HCT116 (cell line): Measurements from ENCODE around the gene OR52E4. TPM values are rescaled to one million over a fixed set of nuclear protein-coding genes. Genes with fewer than 3 reads are reported as not detected.

Experiments
- ATAC-seq: fragments of 200-7000 bp; cut with Tn5 transposase; 2 replicates; pipeline ENCODE4 v1.9.1; 2020; ENCODE audit warnings: mild to moderate bottlenecking, moderate library complexity
- BruUV-seq: library from RNA; stranded (reverse); fragments of 400-500 nt; replicated peaks from 2 replicates; lab custom pipeline; 2021; lab: Mats Ljungman, UMichigan
- CTCF ChIA-PET: fragments of 300-600 bp; sonication (Branson Sonifier 250); formaldehyde crosslinking; loops from one replicate; lab custom pipeline; 2021; ENCODE audit warnings: antibody characterized with exemption; lab: Charles Lee
- POLR2A ChIA-PET: fragments of 300-600, 350-600 bp; sonication (Branson Sonifier 250); formaldehyde crosslinking; loops from one replicate; lab custom pipeline; 2021; ENCODE audit warnings: antibody characterized with exemption; lab: Charles Lee
- RAD21 ChIA-PET, 2 experiments: fragments of 300-600 bp; sonication (Branson Sonifier 250); formaldehyde crosslinking; loops; one replicate each; lab custom pipeline; 2023; ENCODE audit warnings: low total read pairs in 2 of 2; ENCODE audit not compliant: uncharacterized antibody in 2 of 2, unreplicated experiment in 2 of 2, low non-redundant PET in 1 of 2; lab: Charles Lee
- DNase-seq: peaks from one replicate; pipeline ENCODE4 v3.0.0-alpha.2; 2010; ENCODE audit warnings: low read depth, low spot score
- H2AFZ ChIP-seq: fragments of 200-600 bp; shearing (Covaris generic), sonication (generic); 2 replicates; pipeline ENCODE4 v1.6.1; 2017; ENCODE audit warnings: low read depth, mixed run types, mixed read lengths, antibody characterized with exemption, low read length; ENCODE audit not compliant: poor library complexity, severe bottlenecking
- H3K27ac ChIP-seq: 2 replicates; pipeline ENCODE4 v1.5.1; 2012; ENCODE audit warnings: low read depth, low read length
- H3K27me3 ChIP-seq: fragments of 200-600 bp; sonication (generic); 2 replicates; pipeline ENCODE4 v1.6.1; 2016; ENCODE audit warnings: mixed run types, low read length, mixed read lengths; ENCODE audit not compliant: insufficient read depth
- H3K36me3 ChIP-seq, 2 experiments: fragments of 200-500 bp in 1 of 2; fragments of 200-600 bp in 1 of 2; sonication (Bioruptor generic) in 1 of 2; sonication (generic) in 1 of 2; 2 replicates each; pipeline versions ENCODE4 v1.5.1 to v1.6.1; 2014 to 2016; ENCODE audit warnings: low read length in 2 of 2, inconsistent platforms in 1 of 2, mixed read lengths in 1 of 2, mixed run types in 1 of 2; ENCODE audit not compliant: insufficient read depth in 2 of 2, control insufficient read depth in 1 of 2
- H3K4me1 ChIP-seq, 2 experiments: fragments of 200-600 bp in 1 of 2; sonication (generic) in 1 of 2; 2 replicates each; pipeline versions ENCODE4 v1.5.1 to v1.6.1; 2012 to 2017; ENCODE audit warnings: low read length in 2 of 2, inconsistent platforms in 1 of 2, mild to moderate bottlenecking in 1 of 2, mixed read lengths in 1 of 2, mixed run types in 1 of 2, moderate library complexity in 1 of 2; ENCODE audit not compliant: insufficient read depth in 2 of 2, control insufficient read depth in 1 of 2
- H3K4me2 ChIP-seq: fragments of 200-600 bp; sonication (generic); 2 replicates; pipeline ENCODE4 v1.6.1; 2017; ENCODE audit warnings: mixed run types, low read length, mixed read lengths
- H3K4me3 ChIP-seq, 2 experiments: fragments of 200-600 bp in 1 of 2; sonication (generic) in 1 of 2; replicated peaks in 1 of 2; 2 replicates each; pipeline ENCODE4 v1.5.1; 2011 to 2016; ENCODE audit warnings: low read length in 2 of 2, control low read depth in 1 of 2, low read depth in 1 of 2, mild to moderate bottlenecking in 1 of 2, mixed read lengths in 1 of 2, mixed run types in 1 of 2
- H3K79me2 ChIP-seq: fragments of 200-600 bp; sonication (generic); 2 replicates; pipeline ENCODE4 v1.6.1; 2017; ENCODE audit warnings: mild to moderate bottlenecking, mixed run types, low read length, moderate library complexity, mixed read lengths; ENCODE audit not compliant: insufficient read depth
- H3K9ac ChIP-seq: fragments of 200-600 bp; sonication (generic); 2 replicates; pipeline ENCODE4 v1.6.1; 2016; ENCODE audit warnings: low read length, mixed read lengths
- H3K9me2 ChIP-seq: fragments of 200-600 bp; sonication (generic), shearing (Covaris generic); 2 replicates; pipeline ENCODE4 v1.6.1; 2017; ENCODE audit warnings: mixed run types, mild to moderate bottlenecking, moderate library complexity; ENCODE audit not compliant: insufficient read depth
- H3K9me3 ChIP-seq, 2 experiments: fragments of 200-500 bp in 1 of 2; fragments of 200-600 bp in 1 of 2; sonication (Bioruptor generic) in 1 of 2; sonication (generic) in 1 of 2; 2 replicates each; pipeline ENCODE4 v1.6.1; 2014 to 2017; ENCODE audit warnings: low read length in 2 of 2, mixed read lengths in 2 of 2, inconsistent platforms in 1 of 2, low read depth in 1 of 2, mild to moderate bottlenecking in 1 of 2, mixed run types in 1 of 2, moderate library complexity in 1 of 2; ENCODE audit not compliant: control insufficient read depth in 1 of 2, insufficient read depth in 1 of 2
- H4K20me1 ChIP-seq: fragments of 200-600 bp; sonication (generic), shearing (Covaris generic); 2 replicates; pipeline ENCODE4 v1.6.1; 2017; ENCODE audit warnings: mixed run types, mild to moderate bottlenecking, moderate library complexity; ENCODE audit not compliant: insufficient read depth
- CBX3 ChIP-seq: IDR thresholded peaks from 2 replicates; pipeline ENCODE4 v1.6.1; 2012; ENCODE audit warnings: low read depth
- EGR1 ChIP-seq: IDR thresholded peaks from 2 replicates; pipeline ENCODE4 v1.6.1; 2012; ENCODE audit warnings: low read depth
- FOSL1 ChIP-seq: IDR thresholded peaks from 2 replicates; pipeline ENCODE4 v1.6.1; 2012; ENCODE audit warnings: low read depth
- JUND ChIP-seq: IDR thresholded peaks from 2 replicates; pipeline ENCODE4 v1.6.1; 2012
- POLR2A ChIP-seq: IDR thresholded peaks from 2 replicates; pipeline ENCODE4 v1.7.0; 2011; ENCODE audit warnings: borderline replicate concordance; ENCODE audit not compliant: insufficient read depth, insufficient read length; ENCODE audit errors: extremely low read depth
- TCF7L2 ChIP-seq: IDR thresholded peaks from 2 replicates; pipeline ENCODE4 v1.7.0; 2011; ENCODE audit warnings: borderline replicate concordance, inconsistent platforms; ENCODE audit not compliant: insufficient read depth, insufficient read length; ENCODE audit errors: extremely low read depth
- ZBTB33 ChIP-seq: IDR thresholded peaks from 2 replicates; pipeline ENCODE4 v1.6.1; 2011; ENCODE audit warnings: mild to moderate bottlenecking, low read length, moderate library complexity; ENCODE audit not compliant: insufficient replicate concordance; ENCODE audit errors: extremely low read depth
- ZNF274 ChIP-seq: fragments of 200-500 bp; sonication (Bioruptor generic); IDR thresholded peaks from 2 replicates; pipeline ENCODE4 v1.6.1; 2014; ENCODE audit warnings: mild to moderate bottlenecking, low read depth, low read length, inconsistent platforms
- intact Hi-C: fragments of 100-400 bp; cut with micrococcal nuclease; formaldehyde crosslinking; loops from 2 replicates; pipeline ENCODE4 v1.10.0; 2022
- total RNA-seq: library from RNA; stranded (reverse); gene quantifications from one replicate; pipeline ENCODE4 v1.2.1, GENCODE V29; 2021; ENCODE audit not compliant: unreplicated experiment

The OR52E4 gene
- total RNA-seq, 1 experiment from 2014 or later = not detected

- Histone ChIP-seq H3K36me3 (no peaks in the 10 kb centered on the region), H3K9me2 (no peaks in the 10 kb centered on the region), H3K79me2 (no peaks in the 10 kb centered on the region), H3K4me2 (no peak overlapping the region), H3K4me1 (no peaks in the 10 kb centered on the region), H3K9ac (no peak overlapping the region), H3K4me3 (no peak overlapping the region), H4K20me1 (no peaks in the 10 kb centered on the region), H3K9me3 (no peaks in the 10 kb centered on the region), H3K27ac (no peak overlapping the region), H2AFZ (no peak overlapping the region)
- no peak for ATAC-seq
- ChIA-PET RAD21 (no interaction called here), POLR2A (no interaction called here), CTCF (no interaction called here)
- no peak for DNase-seq
- intact Hi-C loops = no loop called here
- no TSS peak for BruUV-seq
- TF ChIP-seq JUND (no peak), CBX3 (no peak), EGR1 (no peak)
- TF ChIP-seq, all 23 proteins: peak for 0
- H3K27me3 ChIP-seq = peaks cover 34% of the 10 kb centered on the region
These were observed 42.7 kb upstream of the OR52E4 start for GRCh38 chr11:5837695-5838094.

- POLR2A ChIA-PET = no interaction called here
These were observed 38.6 kb upstream of the OR52E4 start, which contains the start of gene OR52E6 for GRCh38 chr11:5841797-5842196. Gene OR52E6 (minus strand): TSS chr11:5841897. CDS start chr11:5841897, 0 bp downstream.

More at GRCh38 chr11:5841797-5842196, 38.6 kb upstream of the OR52E4 start, which contains the start of gene OR52E6:
- H3K4me1 ChIP-seq = no peaks in the 10 kb centered on the region
- no peak for TF ChIP-seq FOSL1
- TF ChIP-seq JUND = no peak
- TF ChIP-seq POLR2A = no peak
- TF ChIP-seq ZBTB33 = no peak
- TF ChIP-seq ZNF274 = no peak
- no peak for TF ChIP-seq TCF7L2
- no peak within 1 kb of the TSS for H3K4me3 ChIP-seq
- H3K4me2 ChIP-seq = no peak within 1 kb of the TSS
- CTCF ChIA-PET = no interaction called here
- DNase-seq (no peak), ATAC-seq (no peak)
- intact Hi-C loops = no loop called here
- H3K9me3 ChIP-seq = no peaks in the 10 kb centered on the region
- H2AFZ ChIP-seq = no peak within 1 kb of the TSS
- H4K20me1 ChIP-seq = no peaks in the 10 kb centered on the region
- no peak within 1 kb of the TSS for H3K27ac ChIP-seq
- H3K9me2 ChIP-seq = no peaks in the 10 kb centered on the region
- peaks cover 25% of the 10 kb centered on the region for H3K27me3 ChIP-seq
- no peaks in the 10 kb centered on the region for H3K36me3 ChIP-seq
- no TSS peak for BruUV-seq
- no peak within 1 kb of the TSS for H3K9ac ChIP-seq
- RAD21 ChIA-PET = no interaction called here
- no peaks in the 10 kb centered on the region for H3K79me2 ChIP-seq
